AML-193 (cell line): ENCODE results near the gene MAX.
"Not testable (repeated sequence)": the region's sequence is repeated elsewhere in the genome, so short reads cannot be mapped to it uniquely, and the experiment has no call there.

ENCODE experiments used
- DNase-seq, 2 experiments: peaks; one replicate each; lab custom pipeline; 2025; lab: John Stamatoyannopoulos, UW

MAX gene

GRCh38 chr14:65035049-65035448 is 67.3 kb downstream of the MAX start:
- no peak for DNase-seq

- no peak for DNase-seq
These were observed 68.3 kb downstream of the MAX start for GRCh38 chr14:65034021-65034420.

DNA sequence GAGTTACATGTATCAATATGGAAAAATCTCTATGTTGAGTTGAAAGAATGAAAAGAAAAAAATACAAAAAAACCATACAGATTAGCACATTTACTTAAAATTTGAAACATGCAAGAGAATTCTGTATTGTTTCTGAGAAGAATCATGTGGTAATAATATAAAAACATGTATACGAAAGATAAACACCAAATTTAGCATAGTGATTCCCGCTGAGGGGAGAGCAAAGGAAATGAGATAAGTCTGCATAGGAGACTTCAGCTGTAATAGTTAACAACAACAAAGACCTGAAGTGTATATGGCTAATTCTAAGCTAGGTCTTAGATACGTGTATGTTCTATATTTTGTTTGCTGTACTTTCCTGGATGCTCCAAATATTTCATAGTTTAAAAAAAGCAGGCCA is 69.1 kb downstream of the MAX start:
- DNase-seq = no peak

DNA sequence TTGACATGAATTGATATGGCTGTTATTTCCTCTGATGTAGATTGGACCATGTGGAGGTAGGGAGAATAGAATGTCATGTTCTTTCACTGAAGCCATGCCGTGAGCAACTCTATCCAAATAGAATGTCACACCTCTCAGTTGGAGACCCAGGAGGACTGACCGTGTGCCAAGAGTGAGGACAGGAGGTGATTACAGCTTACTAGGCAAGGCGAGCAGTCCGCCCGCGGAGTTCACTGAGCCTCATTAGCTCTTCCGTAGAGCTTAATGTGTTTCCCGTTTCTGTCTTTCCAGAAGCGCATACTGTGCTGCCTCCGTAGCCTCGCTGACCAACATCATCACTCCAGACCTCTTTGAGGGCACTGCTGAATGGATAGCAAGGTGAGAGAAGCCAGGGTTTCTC is 70.0 kb downstream of the MAX start:
- no peak for DNase-seq

DNA sequence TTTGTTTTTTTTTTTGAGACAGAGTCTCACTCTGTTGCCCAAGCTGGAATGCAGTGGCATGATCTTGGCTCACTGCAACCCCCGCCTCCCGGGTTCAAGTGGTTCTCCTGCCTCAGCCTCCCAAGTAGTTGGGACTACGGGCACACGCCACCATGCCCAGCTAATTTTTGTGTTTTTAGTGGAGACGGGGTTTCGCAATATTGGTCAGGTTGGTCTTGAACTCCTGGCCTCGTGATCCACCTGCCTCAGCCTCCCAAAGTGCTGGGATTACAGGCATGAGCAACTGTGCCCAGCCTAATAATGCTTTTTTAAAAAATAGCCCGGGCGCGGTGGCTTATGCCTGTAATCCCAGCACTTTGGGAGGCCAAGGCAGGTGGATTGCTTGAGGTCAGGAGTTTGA is 71.0 kb downstream of the MAX start:
- not testable (repeated sequence) for DNase-seq

GRCh38 chr14:65028937-65029336 is 73.4 kb downstream of the MAX start:
- no peak for DNase-seq

- DNase-seq = no peak
These were observed 75.1 kb downstream of the MAX start for GRCh38 chr14:65027127-65027799.

- DNase-seq = no peak
These were observed 75.8 kb downstream of the MAX start for GRCh38 chr14:65026526-65026925.

DNA sequence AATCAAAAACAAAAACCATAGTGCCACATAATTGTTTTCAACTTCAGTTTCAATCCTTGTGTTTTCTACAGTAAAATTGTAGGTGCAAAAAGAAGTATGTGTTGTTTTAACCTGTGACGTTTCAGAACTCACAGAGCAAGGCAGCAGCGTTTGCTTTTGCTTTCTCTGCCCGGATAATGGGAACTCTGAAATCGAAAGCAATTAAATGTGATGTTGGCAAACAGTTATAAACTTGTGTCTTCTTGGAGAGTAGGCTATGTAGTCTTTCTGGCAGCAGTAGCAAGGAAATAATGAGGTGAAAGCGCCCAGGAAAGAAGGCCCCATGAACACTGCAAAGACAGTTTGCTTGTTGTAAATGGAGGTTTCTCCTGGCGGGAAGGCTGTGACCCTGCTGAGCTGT is 76.5 kb downstream of the MAX start:
- DNase-seq = no peak
